Measurements from ENCODE around the gene RNPS1.
"Not testable (repeated sequence)": the region's sequence is repeated elsewhere in the genome, so short reads cannot be mapped to it uniquely, and the experiment has no call there.

RNPS1 gene

DNA sequence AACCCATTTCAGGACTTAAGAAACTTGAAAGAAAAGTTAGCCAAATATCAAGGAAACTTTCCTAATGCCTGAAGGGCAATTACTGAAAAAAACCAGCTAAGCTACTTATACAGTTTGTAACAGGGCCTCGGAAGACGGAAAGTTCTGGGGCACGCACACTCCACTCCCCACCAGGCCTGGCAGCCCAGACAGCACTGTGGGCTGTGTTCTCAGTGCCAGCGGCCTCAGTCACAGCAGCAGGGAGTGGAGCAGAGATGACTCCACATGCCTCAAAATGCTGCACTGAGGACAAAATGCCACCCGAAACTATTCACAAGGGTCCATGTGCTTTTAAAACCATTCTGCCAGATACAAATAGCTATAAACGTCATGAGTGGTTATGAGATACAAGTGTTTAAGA lies 10.2 kb downstream of the RNPS1 start:
- peak; percentile 5 for DNase-seq (ENCODE audit: low spot score)

DNA sequence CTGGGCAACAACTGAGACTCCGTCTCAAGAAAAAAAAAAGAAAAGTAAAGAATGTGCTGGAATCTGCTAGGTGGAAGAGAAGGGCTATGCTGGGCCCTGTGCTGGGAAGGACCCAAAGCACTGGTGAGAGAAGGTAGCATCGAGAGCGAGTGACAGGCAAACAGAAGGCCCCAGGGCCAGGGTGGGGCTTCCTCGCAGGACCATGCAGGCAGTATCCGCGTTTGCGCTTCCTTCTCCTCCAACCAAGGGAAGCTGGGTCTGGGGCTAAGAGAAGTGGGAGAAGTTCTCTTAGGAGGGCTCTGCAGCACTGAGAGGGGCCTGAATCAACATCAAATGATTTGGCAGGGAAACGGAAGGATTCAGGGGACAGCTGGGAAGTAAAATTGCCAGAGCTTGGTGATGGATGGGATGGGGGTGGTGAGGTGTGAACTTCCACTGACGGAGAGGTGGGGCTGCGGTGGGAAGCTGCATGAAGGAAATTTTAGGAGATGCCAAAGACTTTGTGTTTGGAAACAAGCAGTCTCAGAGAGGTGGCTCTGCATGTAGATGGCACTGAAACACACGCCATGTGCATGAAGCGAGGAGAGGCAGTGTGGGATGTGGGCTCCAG lies 11.3 kb downstream of the RNPS1 start:
- DNase-seq (ENCODE audit: low spot score) = peak; percentile 2

DNA sequence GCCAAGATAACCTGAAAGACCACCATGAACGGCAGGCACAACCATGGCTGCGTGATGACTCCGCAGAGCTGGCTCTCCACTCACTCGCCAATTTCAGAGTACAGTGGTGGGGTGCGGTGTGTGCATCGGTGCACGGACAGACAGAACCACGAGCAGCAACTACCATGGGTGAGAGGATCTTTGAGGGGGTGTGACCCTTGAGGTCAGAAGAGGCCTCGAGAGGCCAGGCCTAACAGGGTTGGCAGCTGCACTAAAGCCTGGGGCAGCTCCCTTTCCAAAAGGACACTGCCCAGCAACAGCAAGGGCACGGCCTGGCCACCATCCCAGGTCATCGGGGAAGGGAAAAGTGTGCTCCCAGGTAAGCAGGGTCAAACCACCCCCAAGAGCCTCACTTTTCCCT lies 14.6 kb downstream of the RNPS1 start:
- DNase-seq (ENCODE audit: low spot score) = no peak

DNA sequence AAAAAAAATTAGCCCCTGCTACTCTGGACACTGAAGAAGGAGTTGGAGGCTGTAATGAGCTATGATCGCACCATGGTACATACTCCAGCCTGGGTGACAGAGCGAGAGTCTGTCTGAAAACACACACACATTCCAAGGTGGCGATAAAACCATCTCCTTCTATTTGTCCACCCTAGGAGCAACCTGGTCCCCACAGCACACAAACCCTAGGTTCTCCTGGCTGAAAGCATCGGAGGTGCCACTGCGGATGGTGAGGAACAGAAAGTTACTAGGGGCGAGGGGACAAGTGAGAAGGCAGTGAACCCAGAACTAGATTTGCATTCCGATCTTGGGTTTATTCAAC lies 15.1 kb downstream of the RNPS1 start:
- no peak for DNase-seq (ENCODE audit: low spot score)

DNA sequence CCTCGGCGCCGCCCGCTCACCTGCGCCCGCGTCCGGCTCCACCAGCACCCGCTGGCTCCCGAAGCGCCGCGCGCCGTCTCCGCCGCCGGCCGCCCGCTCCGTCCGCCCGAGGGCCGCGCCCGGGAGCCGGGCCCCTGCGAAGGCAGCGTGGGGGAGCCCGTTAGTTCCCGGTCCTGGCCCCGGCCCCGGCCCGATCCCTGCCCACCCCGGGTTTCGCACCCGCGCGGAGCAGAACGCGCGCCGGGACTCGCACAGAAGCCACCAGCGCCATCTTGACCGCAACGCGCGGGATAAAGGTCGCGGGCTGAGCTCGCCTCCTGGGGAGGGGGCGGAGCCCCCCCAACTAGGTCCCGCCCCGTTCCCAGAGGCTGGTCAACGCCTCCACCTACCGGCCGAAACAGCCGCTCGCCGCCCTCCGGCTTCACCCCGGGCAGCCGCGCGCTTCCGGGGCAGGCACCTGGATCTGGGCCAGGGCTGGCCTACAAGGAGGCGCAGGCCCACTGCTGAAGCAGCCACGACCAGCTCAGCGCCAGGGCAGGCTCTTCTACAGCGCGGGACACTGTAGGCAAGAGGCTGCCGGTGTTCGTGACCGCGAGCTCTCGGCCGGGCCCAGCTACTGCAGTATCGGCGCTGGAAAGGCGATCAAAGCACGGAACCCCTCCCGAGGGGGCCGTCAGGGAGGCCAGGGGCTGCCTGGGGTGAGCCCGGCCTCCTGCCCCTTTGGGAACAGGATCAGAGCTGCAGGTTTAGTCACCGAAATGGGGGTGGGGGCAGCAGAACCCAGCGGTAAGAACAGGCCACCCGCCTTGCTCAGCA lies 16.4 kb downstream of the RNPS1 start, which contains the start of gene ECI1:
ECI1 (minus strand) TSS at position 292 of the 816 bp plus-strand sequence; CDS start at position 271, 21 bp downstream.
- DNase-seq (ENCODE audit: low spot score) = peak; percentile 97

DNA sequence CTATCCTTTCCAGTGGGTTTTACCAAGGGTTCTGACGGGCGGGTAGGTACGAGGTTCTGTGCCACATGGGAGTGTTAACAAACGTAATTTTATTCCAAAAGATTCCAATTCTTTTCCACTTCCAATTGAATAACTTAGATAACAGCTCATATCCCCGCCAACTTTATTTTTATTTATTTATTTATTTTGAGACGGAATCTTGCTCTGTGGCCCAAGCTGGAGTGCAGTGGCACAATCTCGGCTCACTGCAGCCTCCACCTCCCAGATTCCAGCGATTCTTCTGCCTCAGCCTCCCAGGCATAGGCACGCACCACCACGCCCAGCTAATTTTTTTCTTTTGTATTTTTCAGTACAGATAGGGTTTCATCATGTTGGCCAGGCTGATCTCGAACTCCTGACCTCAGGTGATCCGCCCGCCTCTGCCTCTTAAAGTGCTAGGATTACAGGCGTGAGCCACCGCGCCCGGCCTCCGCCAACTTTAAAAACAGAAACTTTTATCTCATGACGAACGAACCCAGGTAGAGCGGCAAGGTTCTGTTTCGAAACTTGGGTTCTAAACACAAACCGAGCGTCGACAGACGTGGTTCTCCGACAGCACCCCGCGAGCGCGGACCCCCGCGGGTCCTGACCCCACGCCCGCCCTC lies 17.2 kb downstream of the RNPS1 start:
- no peak for DNase-seq (ENCODE audit: low spot score)

DNA sequence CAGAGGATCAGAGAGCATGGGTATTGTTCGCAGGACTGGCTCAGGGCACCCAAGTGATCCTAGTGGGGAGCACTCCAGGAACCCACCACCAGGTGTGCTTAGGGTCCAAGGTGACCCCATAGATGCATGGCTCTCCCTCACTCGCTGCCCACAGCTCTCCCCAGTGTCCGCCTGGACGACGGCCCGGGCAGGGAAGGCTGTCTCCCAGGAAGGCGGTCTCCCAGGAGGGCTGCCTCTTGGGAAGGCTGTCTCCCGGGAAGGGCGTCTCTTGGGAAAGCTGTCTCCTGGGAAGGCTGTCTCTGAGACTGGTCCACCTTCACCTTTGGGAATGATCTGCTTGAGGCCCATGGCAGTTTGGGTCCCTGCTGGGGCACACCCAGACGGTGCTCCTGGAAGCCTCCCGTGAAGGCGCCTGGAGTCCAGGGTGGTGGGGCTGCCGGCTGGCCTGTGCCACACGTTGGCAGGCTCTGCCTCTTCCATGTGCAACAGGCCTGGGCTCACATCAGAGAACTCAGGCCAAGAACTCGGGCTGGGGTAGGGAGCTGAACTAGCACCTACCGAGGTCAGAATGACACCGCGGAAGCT lies 21.5 kb downstream of the RNPS1 start:
- DNase-seq (ENCODE audit: low spot score) = peak; percentile 60

DNA sequence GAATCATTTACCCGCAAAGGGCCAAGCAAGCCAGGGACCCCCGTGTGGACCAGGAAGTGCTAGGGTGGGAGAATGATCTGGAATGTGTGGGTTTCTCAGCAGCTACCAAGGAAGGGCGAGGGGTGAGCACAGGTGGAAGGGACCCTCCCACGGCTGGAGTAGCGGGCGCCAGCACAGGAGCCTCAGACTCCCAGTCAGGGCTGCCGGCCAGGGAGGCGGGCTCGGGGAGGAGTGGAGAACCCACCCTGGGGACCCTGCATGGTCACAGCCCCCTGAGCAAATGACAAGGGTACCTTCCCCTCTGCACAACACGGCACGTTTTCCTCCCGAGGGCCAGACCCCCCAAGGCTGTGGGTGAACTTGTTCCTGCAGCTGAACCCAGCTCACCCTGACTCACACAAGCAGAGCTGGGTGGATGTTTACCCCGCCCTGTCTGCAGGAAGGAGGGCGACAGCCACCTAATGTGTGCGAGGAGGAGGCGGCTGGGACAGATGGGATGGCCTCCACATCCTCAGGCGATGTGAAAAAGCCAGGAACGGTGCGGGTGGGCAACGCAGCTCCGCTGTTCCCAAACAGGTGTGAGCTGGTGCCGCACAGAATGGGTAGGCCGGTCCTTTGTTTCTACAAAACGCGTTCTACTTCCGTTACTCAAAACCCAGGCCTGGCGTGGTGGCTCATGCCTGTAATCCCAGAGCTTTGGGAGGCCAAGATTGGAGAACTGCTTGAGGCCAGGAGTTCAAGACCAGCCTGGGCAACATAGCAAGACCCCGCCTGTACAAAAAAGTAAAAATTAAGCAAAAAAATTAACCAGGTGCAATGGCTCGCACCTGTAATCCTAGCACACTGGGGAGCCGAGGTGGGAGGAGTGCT lies 22.8 kb downstream of the RNPS1 start:
- peak; percentile 17 for DNase-seq (ENCODE audit: low spot score)

DNA sequence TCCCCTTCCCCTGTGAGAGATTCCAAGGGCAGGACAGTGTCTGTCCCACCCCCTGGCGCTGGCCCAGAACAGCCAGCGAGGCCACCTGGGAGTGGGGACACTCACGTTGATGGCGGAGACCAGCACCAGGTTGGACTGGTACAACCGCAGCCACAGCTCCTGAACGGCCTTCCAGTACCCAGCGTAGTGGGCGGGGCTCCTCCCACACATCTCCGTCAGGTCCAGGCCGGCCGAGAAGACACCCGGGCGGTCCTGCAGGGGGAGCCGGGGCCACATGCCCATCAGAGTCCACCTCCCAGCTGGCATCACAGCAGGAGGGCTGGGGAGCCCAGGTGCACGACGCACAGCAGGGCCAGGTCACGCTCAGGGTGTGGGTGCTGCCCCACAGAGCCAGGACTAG lies 23.6 kb downstream of the RNPS1 start:
- peak; percentile 40 for DNase-seq (ENCODE audit: low spot score)

DNA sequence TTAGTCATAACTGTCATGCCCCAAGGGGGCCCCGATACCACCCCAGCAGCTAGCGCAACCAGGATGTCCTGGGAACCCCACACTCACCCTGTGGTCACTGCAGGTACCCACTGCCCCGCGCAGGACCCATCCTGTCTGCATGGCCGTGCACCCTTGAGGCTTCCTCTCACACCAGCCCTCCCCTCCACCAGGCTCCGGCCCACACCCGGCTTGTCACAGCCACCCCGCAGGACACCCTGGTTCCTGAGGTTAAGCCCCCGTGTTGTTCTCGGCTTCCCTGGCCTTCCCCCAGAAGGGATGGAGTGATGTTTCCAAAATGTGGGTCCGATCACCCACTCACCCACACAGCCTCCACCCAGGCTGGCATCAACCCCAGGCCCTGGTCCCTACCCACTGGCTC lies 24.1 kb downstream of the RNPS1 start:
- peak; percentile 21 for DNase-seq (ENCODE audit: low spot score)

DNA sequence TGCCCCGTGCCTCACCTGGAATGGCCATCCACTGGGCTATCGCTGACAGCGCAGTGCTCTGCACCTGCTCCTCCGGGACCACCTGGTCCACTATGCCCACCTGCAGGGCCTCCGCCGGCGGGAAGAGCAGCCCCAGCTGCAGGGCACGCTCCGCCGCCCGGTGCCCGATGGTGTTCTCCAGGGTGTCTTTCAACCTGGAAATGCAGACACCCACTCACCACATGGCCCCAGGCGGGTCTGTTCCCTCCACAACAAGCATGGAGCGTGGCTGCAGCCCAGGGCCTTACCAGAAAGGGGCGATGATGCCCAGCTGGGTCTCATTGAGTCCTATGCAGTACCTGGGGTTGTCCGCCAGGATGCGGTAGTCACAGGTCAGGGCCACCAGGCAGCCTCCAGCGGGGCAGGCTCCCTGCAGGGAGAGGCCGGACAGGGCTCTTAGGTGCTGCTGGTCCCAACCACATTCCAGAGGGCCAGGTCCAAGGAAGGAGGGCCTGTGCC lies 24.8 kb downstream of the RNPS1 start:
- peak; percentile 32 for DNase-seq (ENCODE audit: low spot score)

DNA sequence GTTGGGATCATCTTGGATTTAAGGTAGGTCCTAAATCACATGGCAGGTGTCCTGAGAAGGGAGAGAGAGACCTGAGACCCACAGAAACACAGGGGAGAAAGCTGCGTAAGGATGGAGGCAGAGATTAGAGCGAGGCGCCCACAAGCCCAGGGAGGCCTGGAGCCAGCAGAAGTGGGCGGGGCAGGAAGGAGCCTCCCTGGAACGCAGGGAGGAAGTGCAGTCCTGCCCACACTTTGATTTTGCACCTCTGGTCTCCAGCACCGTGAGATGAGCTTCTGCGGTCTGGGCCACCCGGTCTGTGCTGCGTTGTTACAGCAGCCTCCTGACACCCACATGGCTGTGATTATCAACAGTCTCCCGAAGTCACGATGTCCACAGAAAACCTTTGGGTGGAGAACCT lies 25.3 kb downstream of the RNPS1 start:
- peak; percentile 20 for DNase-seq (ENCODE audit: low spot score)

DNA sequence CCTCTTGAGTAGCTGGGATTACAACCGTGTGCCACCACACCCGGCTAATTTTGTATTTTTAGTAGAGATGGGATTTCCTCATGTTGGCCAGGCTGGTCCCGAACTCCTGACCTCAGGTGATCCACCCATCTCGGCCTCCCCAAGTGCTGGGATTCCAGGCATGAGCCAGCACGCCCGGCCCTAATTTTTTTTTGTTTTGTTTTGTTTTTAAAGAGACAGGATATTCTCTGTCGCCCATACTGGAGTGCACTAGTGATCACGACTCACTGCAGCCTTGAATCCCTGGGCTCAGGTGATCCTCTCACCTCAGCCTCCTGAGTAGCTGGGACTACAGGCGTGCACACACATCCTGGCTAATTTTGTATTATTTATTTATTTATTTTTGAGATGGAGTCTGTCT lies 27.6 kb downstream of the RNPS1 start:
- DNase-seq (ENCODE audit: low spot score) = not testable (repeated sequence)

DNA sequence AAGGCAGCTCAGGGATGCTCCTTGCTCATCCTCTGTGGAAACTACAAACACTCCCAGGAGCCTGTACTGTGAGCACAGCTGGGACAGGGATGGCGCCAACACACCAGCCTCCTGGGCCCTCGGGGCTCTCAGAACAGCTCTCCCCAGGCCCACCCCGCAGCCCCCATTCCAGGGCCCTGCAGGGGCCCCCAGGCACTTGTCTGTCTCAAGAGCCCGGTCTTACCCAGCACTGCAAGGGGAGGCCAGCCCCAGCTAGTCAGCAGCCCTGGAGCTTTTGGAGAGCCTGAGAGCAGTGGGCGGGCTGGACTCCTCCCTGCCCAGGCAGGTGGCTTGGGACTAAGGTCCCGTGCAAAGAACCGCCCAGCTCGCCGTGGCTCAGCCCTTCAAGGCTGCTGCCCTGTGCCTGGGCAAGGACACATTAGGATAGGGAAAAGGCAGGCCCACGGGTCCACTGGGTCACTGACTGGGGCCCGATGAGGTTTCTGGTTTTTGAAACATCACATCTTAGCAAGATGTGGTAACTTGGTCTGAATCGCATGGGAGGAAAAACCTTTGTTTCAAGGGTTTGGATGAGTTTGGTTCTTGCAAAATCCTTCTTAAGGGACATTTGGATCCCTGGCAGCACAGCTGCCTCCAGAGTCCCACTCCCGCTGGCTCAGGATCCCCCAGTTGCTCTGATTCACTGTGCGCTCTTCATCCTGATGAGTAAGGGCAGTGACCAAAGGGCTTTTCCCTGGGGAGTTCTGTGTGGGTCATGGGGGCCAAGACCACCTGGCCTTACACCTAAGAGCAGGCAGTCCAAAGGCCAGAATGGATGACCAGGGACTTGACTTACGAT lies 28.9 kb downstream of the RNPS1 start:
- peak; percentile 38 for DNase-seq (ENCODE audit: low spot score)

DNA sequence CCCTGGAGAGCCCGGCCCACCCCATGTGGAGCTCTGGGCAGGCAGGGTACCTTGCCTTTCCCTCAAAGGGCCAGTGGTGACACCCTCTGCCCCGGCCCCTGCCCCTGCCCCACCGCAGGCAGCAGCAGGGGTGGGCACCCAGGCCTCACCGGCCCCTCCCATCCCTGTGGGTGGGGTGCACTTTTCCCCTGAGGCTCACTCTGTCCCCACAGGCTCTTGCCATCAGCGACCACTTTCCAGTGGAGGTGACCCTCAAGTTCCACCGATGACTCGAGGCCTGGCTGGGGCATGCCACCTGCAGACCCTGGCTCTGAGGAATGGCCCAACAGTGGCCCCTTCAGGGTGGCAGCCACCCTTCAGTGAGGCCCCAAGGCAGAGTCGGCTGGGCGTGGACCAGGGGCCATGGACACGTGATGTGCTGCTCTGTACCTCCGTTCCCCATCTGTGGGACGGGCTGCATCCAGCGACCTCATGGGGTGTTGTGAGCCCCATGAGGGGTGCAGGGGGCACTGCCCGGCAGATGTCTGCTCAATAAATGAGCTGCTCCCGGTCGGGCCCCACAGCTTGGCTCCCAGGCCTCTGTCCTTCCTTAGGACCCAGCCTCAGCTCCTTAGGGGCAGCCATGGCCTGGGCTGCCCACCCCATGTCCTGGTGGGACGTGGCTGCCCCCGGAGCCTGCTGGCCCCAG lies 29.6 kb downstream of the RNPS1 start:
- peak; percentile 37 for DNase-seq (ENCODE audit: low spot score)

DNA sequence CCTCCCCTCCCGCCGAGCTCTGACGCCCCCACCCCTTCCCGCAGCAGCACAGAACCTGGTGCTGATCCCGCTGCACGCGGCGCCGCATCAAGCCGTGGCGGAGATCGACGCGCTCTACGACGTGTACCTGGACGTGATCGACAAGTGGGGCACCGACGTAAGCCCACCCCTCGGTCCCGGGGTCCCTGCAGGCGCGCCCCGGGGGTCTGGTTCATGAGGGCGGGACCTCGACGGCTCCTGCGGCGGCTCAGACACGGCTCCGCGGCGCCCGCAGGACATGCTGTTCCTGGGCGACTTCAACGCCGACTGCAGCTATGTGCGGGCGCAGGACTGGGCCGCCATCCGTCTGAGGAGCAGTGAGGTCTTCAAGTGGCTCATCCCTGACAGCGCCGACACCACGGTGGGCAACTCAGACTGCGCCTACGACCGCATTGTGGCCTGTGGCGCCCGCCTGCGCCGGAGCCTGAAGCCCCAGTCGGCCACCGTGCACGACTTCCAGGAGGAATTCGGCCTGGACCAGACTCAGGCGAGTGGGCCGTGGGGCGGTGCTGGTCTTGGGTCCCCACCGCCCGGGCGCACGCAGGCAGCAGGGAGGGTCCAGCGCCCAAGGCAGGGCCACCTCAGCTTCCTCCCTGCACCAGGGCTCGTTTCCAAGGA lies 30.3 kb downstream of the RNPS1 start:
- DNase-seq (ENCODE audit: low spot score) = peak; percentile 46

DNA sequence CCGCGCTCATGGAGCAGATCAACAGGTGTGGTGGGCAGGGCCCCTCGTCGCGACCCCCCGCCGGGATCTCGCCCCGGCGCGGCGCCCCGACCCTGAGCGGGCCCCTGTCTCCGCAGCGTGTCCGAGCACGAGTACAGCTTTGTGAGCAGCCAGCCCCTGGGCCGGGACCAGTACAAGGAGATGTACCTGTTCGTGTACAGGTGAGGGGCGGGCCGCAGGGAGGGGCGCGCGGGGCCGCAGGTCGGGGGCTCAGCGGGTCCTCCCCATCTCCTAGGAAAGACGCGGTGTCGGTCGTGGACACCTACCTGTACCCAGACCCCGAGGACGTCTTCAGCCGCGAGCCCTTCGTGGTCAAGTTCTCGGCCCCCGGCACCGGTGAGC lies 30.8 kb downstream of the RNPS1 start:
- peak; percentile 40 for DNase-seq (ENCODE audit: low spot score)

DNA sequence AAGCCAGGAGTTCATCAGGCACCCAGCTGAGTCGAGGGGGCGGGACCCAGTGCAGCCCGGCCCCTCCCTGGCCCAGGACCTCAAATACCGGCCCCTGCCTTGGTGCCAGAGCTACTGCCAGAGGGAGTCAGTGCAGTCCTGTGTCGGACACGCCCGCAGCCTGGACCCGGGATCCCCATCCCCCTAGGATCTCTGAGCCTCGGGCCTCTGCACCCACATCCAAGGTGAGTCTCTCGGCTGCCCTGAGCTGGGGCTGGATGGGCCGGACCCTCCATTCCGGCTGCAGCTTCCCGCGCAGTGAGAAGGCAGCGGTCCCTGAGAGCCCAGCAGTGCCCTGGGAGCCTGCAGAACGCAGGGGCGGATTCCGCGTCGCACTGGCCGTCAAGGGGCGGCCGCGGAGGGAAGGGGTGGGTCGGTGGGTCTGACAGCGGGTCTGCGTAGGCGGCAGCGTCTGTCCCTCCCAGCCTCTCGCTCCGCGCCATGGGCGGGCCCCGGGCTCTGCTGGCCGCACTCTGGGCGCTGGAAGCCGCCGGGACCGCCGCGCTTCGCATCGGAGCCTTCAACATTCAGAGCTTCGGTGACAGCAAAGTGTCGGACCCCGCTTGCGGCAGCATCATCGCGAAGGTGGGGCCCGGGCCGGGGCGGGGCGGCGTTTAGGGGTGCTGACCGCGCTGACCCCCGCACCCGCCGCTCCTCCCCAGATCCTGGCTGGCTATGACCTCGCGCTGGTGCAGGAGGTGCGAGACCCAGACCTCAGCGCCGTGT lies 31.4 kb downstream of the RNPS1 start, which contains the start of gene DNASE1L2:
DNASE1L2 (plus strand) TSS at position 108 of the 765 bp plus-strand sequence; CDS start at position 481, 373 bp downstream.
- no peak for DNase-seq (ENCODE audit: low spot score)

All from D341Med (cell line).